GM12873 (cell line): Measurements from ENCODE around the gene SPOP.

Experiments
- TF ChIP-seq, protein P1 (sequence below): IDR thresholded peaks from 2 replicates; pipeline ENCODE4 v1.5.1; 2012; ENCODE audit warnings: low read depth, mild to moderate bottlenecking, moderate library complexity, low read length, control low read depth; ENCODE audit not compliant: insufficient read depth; ENCODE audit errors: missing control alignments

The SPOP gene

DNA sequence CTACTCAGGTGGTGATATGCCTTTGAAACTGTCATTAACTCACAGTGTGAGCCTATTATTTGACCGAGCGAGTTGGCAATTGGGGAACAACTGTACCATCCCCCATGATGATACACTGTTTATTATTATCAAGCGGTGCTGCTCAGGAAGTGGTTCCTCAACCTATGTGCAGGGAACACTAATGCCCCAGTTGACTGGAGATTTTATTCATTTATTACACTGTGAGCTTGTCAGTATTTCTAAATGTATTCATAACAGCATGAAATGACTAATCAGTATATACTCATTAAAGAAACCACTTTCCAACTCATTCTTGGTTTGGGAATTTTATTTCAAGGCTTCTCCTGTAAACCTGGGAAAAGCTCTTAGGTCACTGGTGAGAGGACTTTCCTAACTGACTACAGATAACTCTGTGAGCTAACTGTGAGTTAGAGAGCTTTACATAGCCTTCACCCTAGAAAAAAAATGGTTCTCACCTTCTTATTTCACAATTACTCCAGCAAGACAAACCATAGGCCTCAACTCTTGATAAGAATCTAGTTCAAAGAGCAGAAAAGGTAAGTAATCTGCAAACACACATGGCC is 59.8 kb downstream of the SPOP start:
- TF ChIP-seq, protein P1, sequence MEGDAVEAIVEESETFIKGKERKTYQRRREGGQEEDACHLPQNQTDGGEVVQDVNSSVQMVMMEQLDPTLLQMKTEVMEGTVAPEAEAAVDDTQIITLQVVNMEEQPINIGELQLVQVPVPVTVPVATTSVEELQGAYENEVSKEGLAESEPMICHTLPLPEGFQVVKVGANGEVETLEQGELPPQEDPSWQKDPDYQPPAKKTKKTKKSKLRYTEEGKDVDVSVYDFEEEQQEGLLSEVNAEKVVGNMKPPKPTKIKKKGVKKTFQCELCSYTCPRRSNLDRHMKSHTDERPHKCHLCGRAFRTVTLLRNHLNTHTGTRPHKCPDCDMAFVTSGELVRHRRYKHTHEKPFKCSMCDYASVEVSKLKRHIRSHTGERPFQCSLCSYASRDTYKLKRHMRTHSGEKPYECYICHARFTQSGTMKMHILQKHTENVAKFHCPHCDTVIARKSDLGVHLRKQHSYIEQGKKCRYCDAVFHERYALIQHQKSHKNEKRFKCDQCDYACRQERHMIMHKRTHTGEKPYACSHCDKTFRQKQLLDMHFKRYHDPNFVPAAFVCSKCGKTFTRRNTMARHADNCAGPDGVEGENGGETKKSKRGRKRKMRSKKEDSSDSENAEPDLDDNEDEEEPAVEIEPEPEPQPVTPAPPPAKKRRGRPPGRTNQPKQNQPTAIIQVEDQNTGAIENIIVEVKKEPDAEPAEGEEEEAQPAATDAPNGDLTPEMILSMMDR = no peak

DNA sequence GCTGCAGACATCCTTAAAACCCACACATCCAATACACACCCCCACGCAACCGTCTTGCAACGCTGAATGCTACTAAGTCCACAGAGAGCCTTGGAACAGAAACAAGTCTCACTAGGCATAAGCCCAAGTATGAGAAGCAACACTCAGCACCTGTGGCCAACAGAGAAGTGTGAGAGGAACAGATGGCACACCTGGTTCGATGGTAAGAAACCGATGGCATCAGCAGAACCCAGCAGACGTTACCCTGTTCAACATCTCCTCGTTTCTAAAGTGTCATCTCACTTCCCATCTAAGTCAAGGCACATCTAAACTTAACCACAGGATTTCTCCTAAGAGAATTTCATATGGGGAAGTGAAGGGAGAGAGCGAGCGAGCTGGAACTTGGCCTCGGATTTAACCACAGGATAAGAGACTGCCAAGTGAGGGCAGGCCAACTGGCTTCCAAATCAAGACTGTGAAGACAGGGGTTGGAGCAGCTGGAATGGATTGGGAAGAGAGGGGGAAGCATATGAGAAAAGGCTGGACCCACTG is 61.2 kb downstream of the SPOP start:
- TF ChIP-seq, protein P1 = no peak

DNA sequence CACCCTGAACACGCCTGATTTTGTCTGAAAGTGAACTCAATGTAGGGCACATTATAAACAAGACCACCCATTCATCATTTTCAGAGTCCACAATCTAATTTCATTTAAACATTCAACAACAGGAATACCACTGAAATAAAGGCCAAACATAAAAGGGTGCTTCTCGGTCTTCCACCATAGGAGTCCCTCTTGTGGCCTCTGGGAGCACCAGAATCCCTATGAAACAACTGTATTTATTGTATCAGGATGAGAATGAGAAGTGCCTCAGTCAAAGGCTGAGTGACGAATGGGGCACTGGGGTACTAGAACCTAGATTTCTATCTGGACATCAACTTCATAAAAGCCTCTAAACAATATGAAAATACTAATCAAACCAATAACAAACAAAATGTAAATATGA is 61.8 kb downstream of the SPOP start:
- TF ChIP-seq, protein P1 = peak; percentile 13

DNA sequence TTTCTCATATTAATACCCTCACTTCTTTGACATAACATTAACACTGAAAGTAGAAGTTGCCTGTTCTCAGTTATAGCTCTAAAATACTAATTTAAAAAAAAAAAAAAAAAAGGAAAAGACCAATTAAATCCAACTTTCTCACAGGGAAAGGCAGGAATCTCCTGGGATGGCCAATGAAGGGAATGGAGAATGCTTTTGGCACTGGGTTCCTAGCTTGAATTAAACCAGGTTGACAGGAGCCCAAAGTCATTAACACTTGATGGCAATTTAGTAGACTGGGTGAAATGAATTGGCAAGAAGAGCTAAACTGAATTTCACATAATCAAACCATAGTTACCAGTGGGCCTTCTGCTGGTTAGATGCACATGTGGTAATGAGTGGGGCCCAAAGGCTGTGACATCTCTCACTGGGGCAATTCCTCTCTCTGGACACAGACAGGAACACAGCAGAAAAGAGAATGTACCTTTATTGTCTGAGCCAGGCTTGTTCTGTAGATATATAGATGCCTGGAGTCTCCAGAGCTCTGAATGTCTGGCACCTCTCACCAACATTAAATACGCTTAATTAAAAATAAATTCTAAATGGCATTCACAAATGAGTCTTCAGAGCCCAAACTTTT is 64.6 kb downstream of the SPOP start:
- TF ChIP-seq, protein P1 = no peak

DNA sequence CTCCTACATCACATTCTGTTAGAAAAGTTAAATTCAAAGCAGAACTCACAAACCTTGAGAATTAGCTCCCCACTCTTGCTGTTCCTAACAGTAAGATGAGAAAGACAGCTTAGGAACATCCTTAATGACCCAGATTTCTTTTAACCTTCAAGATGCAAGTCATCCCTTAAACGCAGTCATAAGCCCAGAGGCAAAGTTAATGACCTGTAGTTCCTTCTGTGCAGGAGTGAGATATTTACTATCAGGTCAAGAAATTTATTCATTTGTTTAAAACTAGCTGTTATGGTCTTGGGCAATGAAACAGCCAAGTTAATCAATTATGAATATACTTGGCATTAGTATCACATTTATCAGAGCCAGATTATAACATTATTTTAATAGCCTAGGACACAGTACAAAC is 65.2 kb downstream of the SPOP start:
- TF ChIP-seq, protein P1 = no peak

DNA sequence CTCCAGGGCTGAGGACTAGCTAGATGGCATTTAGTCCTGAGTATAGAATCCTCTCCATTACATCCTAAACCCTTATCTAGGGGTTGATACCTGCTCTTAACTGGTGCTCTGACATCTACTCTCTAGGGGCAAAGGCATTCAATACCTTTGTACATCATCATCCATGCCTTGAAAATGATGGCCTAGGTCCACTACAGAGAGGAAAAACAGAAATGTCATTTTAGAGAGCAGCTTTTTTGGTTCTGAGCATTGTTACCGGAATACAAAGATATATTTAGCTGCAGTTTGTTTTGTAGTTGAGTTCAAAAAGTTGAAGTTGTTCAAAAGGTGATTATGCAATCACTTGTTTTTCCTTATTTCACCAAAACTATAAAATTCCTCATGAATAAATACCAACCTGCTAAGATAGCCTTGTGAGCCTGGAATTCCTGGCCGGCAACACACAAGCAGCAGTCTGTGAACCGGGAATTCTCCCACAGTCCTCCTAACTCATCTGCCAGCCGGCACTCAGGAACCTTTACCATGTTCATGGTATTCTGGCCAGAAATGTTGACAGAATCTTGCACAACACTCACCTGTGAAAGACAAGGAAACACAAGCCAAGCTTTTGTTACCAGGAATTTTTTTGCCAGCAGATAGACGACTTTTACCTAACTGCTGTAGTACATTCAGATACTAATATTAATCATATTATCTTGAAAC is 66.9 kb downstream of the SPOP start:
- TF ChIP-seq, protein P1 = no peak

DNA sequence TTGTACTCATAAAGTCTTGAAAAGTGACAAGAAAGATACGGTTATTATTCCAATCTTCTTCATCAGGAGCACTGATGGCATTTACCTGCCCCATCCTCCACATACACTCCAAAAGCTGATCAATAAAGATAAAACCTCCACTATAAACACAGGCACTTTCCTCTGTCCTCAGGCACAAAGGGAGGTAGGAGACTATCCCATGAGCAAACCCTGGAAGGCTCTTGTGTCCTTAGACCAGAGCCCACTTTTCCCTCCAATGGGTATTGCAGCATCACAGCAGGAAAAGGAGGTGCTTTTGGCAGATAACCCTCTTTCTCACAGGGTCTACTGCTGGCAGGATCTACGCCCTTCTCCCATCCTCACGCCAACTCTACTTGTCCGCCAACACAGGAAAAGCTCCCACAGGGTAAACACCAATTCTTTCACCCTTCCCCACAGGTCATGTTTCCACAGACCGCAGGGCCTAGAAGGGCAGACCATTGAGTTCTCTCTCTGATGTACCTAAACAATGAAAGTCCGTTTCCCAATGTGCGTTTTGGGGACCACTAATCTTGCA is 73.5 kb downstream of the SPOP start:
- TF ChIP-seq, protein P1 = no peak
